DMS114 treated with DMSO at 0.1 percent for 48 hours (cell line): ENCODE measurements around the gene NME7.

Experiments
- DNase-seq: peaks from one replicate; lab custom pipeline; 2025; ENCODE audit not compliant: unreplicated experiment; lab: John Stamatoyannopoulos, UW

Gene NME7

GRCh38 chr1:169108863-169109560 lies 258.6 kb downstream of the NME7 start:
- DNase-seq, result no peak

GRCh38 chr1:169108223-169108622 lies 259.4 kb downstream of the NME7 start:
- no peak for DNase-seq

- no peak for DNase-seq
Observed at GRCh38 chr1:169107603-169108208, 259.9 kb downstream of the NME7 start.

- DNase-seq, result no peak
Observed at GRCh38 chr1:169106921-169107602, 260.5 kb downstream of the NME7 start.

- DNase-seq, result peak; percentile 55
Observed at GRCh38 chr1:169106095-169106920, 261.3 kb downstream of the NME7 start, which contains the start of gene ATP1B1. Gene ATP1B1, plus strand, starts transcription at chr1:169106690. Its CDS starts 140 bp downstream, at chr1:169106830.

GRCh38 chr1:169105434-169106094 lies 262.0 kb downstream of the NME7 start:
- DNase-seq, result no peak

- no peak for DNase-seq
Observed at GRCh38 chr1:169105087-169105433, 262.5 kb downstream of the NME7 start.

- no peak for DNase-seq
Observed at GRCh38 chr1:169103480-169103893, 264.1 kb downstream of the NME7 start.

GRCh38 chr1:169103002-169103401 lies 264.6 kb downstream of the NME7 start:
- DNase-seq, result no peak

GRCh38 chr1:169102567-169102966 lies 265.0 kb downstream of the NME7 start:
- no peak for DNase-seq

GRCh38 chr1:169100651-169101088 lies 266.9 kb downstream of the NME7 start:
- DNase-seq, result no peak

GRCh38 chr1:169100208-169100607 lies 267.4 kb downstream of the NME7 start:
- DNase-seq, result no peak

GRCh38 chr1:169099561-169099960 lies 268.0 kb downstream of the NME7 start:
- DNase-seq, result no peak

- no peak for DNase-seq
Observed at GRCh38 chr1:169098380-169098779, 269.2 kb downstream of the NME7 start.

GRCh38 chr1:169094897-169095569 lies 272.6 kb downstream of the NME7 start:
- DNase-seq, result no peak

GRCh38 chr1:169092399-169092798 lies 275.2 kb downstream of the NME7 start:
- no peak for DNase-seq

- DNase-seq, result no peak
Observed at GRCh38 chr1:169091480-169091941, 276.1 kb downstream of the NME7 start.

GRCh38 chr1:169090900-169091311 lies 276.7 kb downstream of the NME7 start:
- DNase-seq, result no peak

- no peak for DNase-seq
Observed at GRCh38 chr1:169090308-169090899, 277.2 kb downstream of the NME7 start.

GRCh38 chr1:169089776-169090175 lies 277.8 kb downstream of the NME7 start:
- DNase-seq, result no peak
